Mucosa of descending colon (tissue), 3 donors: ENCODE results near the gene CHTF8. TPM values are rescaled to one million over a fixed set of nuclear protein-coding genes. Genes with fewer than 3 reads are reported as not detected.
"Not testable (repeated sequence)": the region's sequence is repeated elsewhere in the genome, so short reads cannot be mapped to it uniquely, and the experiment has no call there.

Source experiments
- ATAC-seq: fragments of 200-7000 bp; cut with Tn5 transposase; one replicate; pipeline ENCODE4 v1.9.1; 2020; ENCODE audit warnings: mild to moderate bottlenecking, moderate library complexity
- DNase-seq, 3 donors: peaks; one replicate each; pipeline ENCODE4 v3.0.0-alpha.2; 2020
- H3K36me3 ChIP-seq: fragments of 200-600 bp; one replicate; pipeline ENCODE4 v1.8.0; 2021; ENCODE audit warnings: low read depth, mild to moderate bottlenecking
- H3K4me1 ChIP-seq: fragments of 200-600 bp; one replicate; pipeline ENCODE4 v1.8.0; 2021; ENCODE audit warnings: low read depth, mild to moderate bottlenecking
- H3K4me3 ChIP-seq: fragments of 200-600 bp; one replicate; pipeline ENCODE4 v1.8.0; 2021; ENCODE audit warnings: mild to moderate bottlenecking
- H3K9me3 ChIP-seq: fragments of 200-600 bp; one replicate; pipeline ENCODE4 v1.8.0; 2021; ENCODE audit warnings: mild to moderate bottlenecking
- CTCF ChIP-seq: fragments of 200-600 bp; IDR thresholded peaks from one replicate; pipeline ENCODE4 v1.8.0; 2022; ENCODE audit warnings: antibody characterized with exemption, mild to moderate bottlenecking
- intact Hi-C, 2 donors: fragments of 100-400 bp; cut with DNase I in 1 of 2; cut with micrococcal nuclease in 1 of 2; formaldehyde crosslinking; loops; one replicate each; pipeline versions ENCODE4 v1.11.0 to v1.11.1; 2022; cut with DNase I, micrococcal nuclease
- total RNA-seq, 3 donors: library from RNA; stranded (reverse); fragmentation: NEBNext Ultra II Directional in 2 of 3; extraction: Animal tissue kit (Norgen Biotek cat#: 25700) in 2 of 3; gene quantifications; one replicate each; pipeline versions ENCODE4 v1.2.1 to v1.2.4, GENCODE V29; 2021 to 2023
- donor health status: DM: no; HTN: no; CAD: no; lungs with moderate emphysema.
- donor health status: DM: no; HTN: no; CAD: no.
- donor health status: DM: no; HTN: yes; CAD: no.

Gene CHTF8
- total RNA-seq, 3 donors from 2014 or later: 88.5 to 107 (median 94.5) TPM

- Histone ChIP-seq H3K4me3 (no peak overlapping the region), H3K9me3 (no peaks in the 10 kb centered on the region), H3K4me1 (no peaks in the 10 kb centered on the region), H3K36me3 (peaks cover 4% of the 10 kb centered on the region)
- intact Hi-C loops: no loop called here
- TF ChIP-seq CTCF: peak; percentile 20
- DNase-seq (peak; percentile 57 to 65 (median 58)), ATAC-seq (peak; percentile 100)
Measured at GRCh38 chr16:69143116-69143515, 10.7 kb upstream of the CHTF8 start.

DNA sequence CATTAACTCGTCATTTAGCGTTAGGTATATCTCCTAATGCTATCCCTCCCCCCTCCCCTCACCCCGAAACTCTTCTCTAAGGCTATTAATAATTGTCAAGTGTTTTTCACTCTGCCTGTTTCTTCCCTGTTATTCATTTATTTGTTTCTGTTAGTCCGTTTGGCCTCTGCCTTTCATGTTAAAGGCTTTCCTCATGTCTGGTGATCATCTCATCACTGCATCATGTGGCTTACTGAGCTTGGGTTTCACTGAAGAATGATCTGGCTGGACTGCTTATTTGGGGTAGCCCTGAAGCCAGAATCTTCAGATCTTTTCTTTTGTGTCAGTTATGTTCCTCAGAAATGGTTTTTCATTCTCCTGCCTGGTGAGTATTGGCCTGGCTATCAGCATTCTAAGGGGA, 9.5 kb upstream of the CHTF8 start:
- intact Hi-C loops: no loop called here

DNA sequence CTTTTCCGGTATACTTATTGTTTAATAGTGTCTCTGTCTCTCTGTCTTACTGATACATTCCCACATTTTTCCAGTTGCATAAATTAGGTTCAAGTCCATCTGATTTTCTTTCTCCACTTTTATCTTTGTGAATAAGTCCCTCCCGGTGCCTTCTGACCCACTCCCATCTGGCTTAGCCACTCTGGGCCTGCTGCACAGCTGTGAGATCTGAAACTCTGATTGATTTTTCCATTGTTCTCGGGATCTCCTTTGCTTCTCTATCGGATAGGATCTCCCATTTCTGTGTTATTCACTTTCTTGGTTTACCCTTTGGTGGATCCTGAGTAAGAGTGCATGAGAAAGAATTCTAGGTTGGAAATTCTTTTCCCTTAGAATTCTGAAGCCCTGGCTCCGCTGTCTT, 8.6 kb upstream of the CHTF8 start:
- Histone ChIP-seq H3K4me3 (no peak overlapping the region), H3K9me3 (no peaks in the 10 kb centered on the region), H3K4me1 (no peaks in the 10 kb centered on the region), H3K36me3 (peaks cover 4% of the 10 kb centered on the region)
- intact Hi-C loops: no loop called here
- TF ChIP-seq CTCF: no peak
- ATAC-seq (no peak), DNase-seq (no peak)

More for the DNA sequence above, 9.5 kb upstream of the CHTF8 start:
- peaks cover 4% of the 10 kb centered on the region for H3K36me3 ChIP-seq
- H3K9me3 ChIP-seq: no peaks in the 10 kb centered on the region
- ATAC-seq (no peak), DNase-seq (no peak)
- no peak overlapping the region for H3K4me3 ChIP-seq
- TF ChIP-seq CTCF: no peak
- no peaks in the 10 kb centered on the region for H3K4me1 ChIP-seq

GRCh38 chr16:69139464-69139863, 7.1 kb upstream of the CHTF8 start:
- H3K4me3 ChIP-seq, H3K36me3 ChIP-seq, ATAC-seq, intact Hi-C loops, H3K4me1 ChIP-seq, H3K9me3 ChIP-seq, DNase-seq: not testable (repeated sequence)

DNA sequence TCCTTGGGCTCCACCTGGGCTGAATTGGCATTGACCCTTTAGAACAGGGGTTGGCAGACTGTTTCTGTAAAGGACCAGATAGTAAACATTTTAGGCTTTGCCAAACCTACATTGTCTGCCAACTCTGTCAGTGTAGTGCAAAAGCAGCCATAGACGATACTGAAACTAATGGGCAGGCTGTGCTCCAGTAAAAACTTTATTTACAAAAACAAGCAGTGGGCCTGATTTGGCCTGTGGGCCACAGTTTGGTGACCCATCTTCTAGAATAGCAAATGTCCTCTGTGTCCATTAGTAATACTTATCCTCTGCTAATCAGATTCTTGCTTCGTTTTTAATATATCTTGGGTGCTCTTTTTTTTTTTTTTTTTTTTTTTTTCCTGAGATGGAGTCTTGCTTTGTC, 6.2 kb upstream of the CHTF8 start:
- Histone ChIP-seq H3K4me1 (peaks cover 9% of the 10 kb centered on the region), H3K4me3 (no peak overlapping the region), H3K9me3 (no peaks in the 10 kb centered on the region), H3K36me3 (peaks cover 2% of the 10 kb centered on the region)
- TF ChIP-seq CTCF: no peak
- no peak for DNase-seq
- intact Hi-C loops: no loop called here
- ATAC-seq: no peak

DNA sequence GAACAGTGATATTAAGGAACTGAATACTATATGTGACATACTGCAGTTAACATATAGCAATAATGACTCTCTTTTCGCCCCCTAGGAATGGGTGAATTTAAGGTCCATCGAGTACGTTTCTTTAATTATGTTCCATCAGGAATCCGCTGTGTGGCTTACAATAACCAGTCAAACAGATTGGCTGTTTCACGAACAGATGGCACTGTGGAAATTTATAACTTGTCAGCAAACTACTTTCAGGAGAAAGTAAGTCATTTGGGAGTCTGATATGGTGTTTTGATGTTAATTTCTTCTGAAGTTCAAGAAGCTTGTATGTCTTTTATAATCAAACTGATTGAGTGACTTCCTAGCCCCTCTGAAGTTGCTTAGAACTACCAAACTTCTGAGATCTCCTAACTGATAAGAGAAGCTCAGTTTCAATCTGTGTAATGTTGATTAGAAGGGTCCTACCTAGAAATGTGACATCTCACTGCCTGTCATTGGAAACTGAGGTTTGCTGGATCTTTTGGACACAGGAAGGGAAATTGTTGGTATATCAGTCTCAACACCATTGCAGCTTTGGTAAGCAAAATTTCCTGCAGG, 1.1 kb upstream of the CHTF8 start:
- intact Hi-C loops: no loop called here
- no peak for TF ChIP-seq CTCF
- Histone ChIP-seq H3K36me3 (no peaks in the 10 kb centered on the region), H3K4me3 (no peak overlapping the region), H3K4me1 (peaks cover 15% of the 10 kb centered on the region), H3K9me3 (no peaks in the 10 kb centered on the region)
- ATAC-seq: no peak
- DNase-seq: no peak
